ENCODE measurements around the gene CEMP1. TPM values are rescaled to one million over a fixed set of nuclear protein-coding genes. Genes with fewer than 3 reads are reported as not detected.

The CEMP1 gene
- total RNA-seq, 6 donors from 2014 or later = 0.91 to 17.0 (median 5.4) TPM

GRCh38 chr16:2481676-2482075 is 49.5 kb downstream of the CEMP1 start:
- H3K4me3 ChIP-seq = no peak overlapping the region
- H3K27ac ChIP-seq = peak overlapping the region; percentile 58 to 67 (median 65)
- ATAC-seq (ENCODE audit: low FRiP score in 2 of 2) = no peak
- no peak for DNase-seq
- WGBS, 2 donors = 80 to 82% methylated on average over 4 to 7 of the region's 7 CpGs
- H3K36me3 ChIP-seq = no peaks in the 10 kb centered on the region
- TF ChIP-seq POLR2AphosphoS5 (IDR thresholded peaks at IDR 0.05) (no peak), CTCF (IDR thresholded peaks at IDR 0.05) (no peak), POLR2A (IDR thresholded peaks at IDR 0.05) (no peak), EP300 (IDR thresholded peaks at IDR 0.05) (no peak)
- H3K4me1 ChIP-seq = peaks cover 45 to 71% (median 63%) of the 10 kb centered on the region in 4 donors
- H3K27me3 ChIP-seq = no peaks in the 10 kb centered on the region
- H3K9me3 ChIP-seq = no peaks in the 10 kb centered on the region

- peak overlapping the region; percentile 58 to 78 (median 66) for H3K27ac ChIP-seq
- ATAC-seq (ENCODE audit: low FRiP score in 2 of 2) = peak in 1 of 2 donors; percentile 81
Measured at GRCh38 chr16:2480948-2481347, 50.3 kb downstream of the CEMP1 start.

More at GRCh38 chr16:2480948-2481347, 50.3 kb downstream of the CEMP1 start:
- Histone ChIP-seq H3K4me3 (no peak overlapping the region), H3K4me1 (peaks cover 40 to 71% (median 62%) of the 10 kb centered on the region in 4 donors), H3K9me3 (no peaks in the 10 kb centered on the region), H3K27me3 (no peaks in the 10 kb centered on the region), H3K36me3 (no peaks in the 10 kb centered on the region)
- 68 to 70% methylated on average over 12 of the region's 12 CpGs for WGBS, 2 donors
- DNase-seq = peak in 1 of 2 donors; percentile 95
- TF ChIP-seq CTCF (IDR thresholded peaks at IDR 0.05) (no peak), POLR2AphosphoS5 (IDR thresholded peaks at IDR 0.05) (peak in 1 of 2 donors; percentile 20), POLR2A (IDR thresholded peaks at IDR 0.05) (no peak)

Small RNA genes lying within 50 kb of the gene (small RNA-seq; reads per million reads assigned to genes)
- gene AC093525.1 = 0 reads per million in 4 donors
- 0 to 0.14 (median 0.03) reads per million in 4 donors for gene MIR3178

Other genes with a start within 250 kb of the CEMP1 start
- 100 to 1,000 TPM; 337 to 619 (median 455) TPM for gene ABCA3, start 190.7 kb downstream of the CEMP1 start, total RNA-seq
- gene CCNF, start 102.0 kb downstream of the CEMP1 start, total RNA-seq = 1 to 10 TPM; 2.7 to 5.2 (median 3.9) TPM
- 1 to 10 TPM in 4 of 6 donors, under 1 TPM in 1, not detected in 1; 0.61 to 2.7 (median 1.7) TPM for gene TEDC2, start 71.3 kb downstream of the CEMP1 start, total RNA-seq
- not detected for gene NTN3, start 60.1 kb downstream of the CEMP1 start, total RNA-seq
- gene TBC1D24, start 56.3 kb downstream of the CEMP1 start, total RNA-seq = 10 to 100 TPM; 25.9 to 49.6 (median 37.2) TPM
- gene ATP6V0C, start 17.5 kb downstream of the CEMP1 start, total RNA-seq = 100 to 1,000 TPM in 4 of 6 donors, 10 to 100 TPM in 2; 84.9 to 332 (median 164) TPM
- gene AMDHD2, start 11.0 kb downstream of the CEMP1 start, total RNA-seq = 100 to 1,000 TPM in 1 of 6 donors, 10 to 100 TPM in 5; 33.0 to 126 (median 68.4) TPM
- gene PDPK1, start 6.6 kb upstream of the CEMP1 start, total RNA-seq = 10 to 100 TPM; 39.4 to 83.1 (median 67.2) TPM
- gene KCTD5, start 151.1 kb upstream of the CEMP1 start, total RNA-seq = 10 to 100 TPM; 25.7 to 45.5 (median 33.0) TPM
- gene PRSS27, start 188.8 kb upstream of the CEMP1 start, total RNA-seq = 1 to 10 TPM in 5 of 6 donors, under 1 TPM in 1; 0.91 to 8.1 (median 1.8) TPM
- gene SRRM2, start 221.2 kb upstream of the CEMP1 start, total RNA-seq = 1,000 to 10,000 TPM in 2 of 6 donors, 100 to 1,000 TPM in 4; 317 to 3,815 (median 582) TPM
- 100 to 1,000 TPM in 5 of 6 donors, 10 to 100 TPM in 1; 73.3 to 245 (median 145) TPM for gene ELOB, start 245.9 kb upstream of the CEMP1 start, total RNA-seq